Mucosa of rectum (tissue), 2 donors: ENCODE results near the gene SPOCD1.

ENCODE experiments used
- H3K27ac ChIP-seq, 2 donors: one replicate each; pipeline ENCODE4 v1.7.0; 2013; ENCODE audit warnings: inconsistent platforms in 2 of 2, low read depth in 2 of 2, low read length in 2 of 2
- H3K27me3 ChIP-seq, 2 donors: one replicate each; pipeline ENCODE4 v1.7.0; 2013; ENCODE audit warnings: low read length in 2 of 2; ENCODE audit not compliant: control insufficient read depth in 2 of 2, insufficient read depth in 2 of 2
- H3K36me3 ChIP-seq, 2 donors: one replicate each; pipeline ENCODE4 v1.7.0; 2013; ENCODE audit warnings: low read length in 2 of 2; ENCODE audit not compliant: control insufficient read depth in 2 of 2, insufficient read depth in 2 of 2
- H3K4me1 ChIP-seq, 2 donors: one replicate each; pipeline ENCODE4 v1.7.0; 2013; ENCODE audit warnings: low read length in 2 of 2, mild to moderate bottlenecking in 1 of 2; ENCODE audit not compliant: control insufficient read depth in 2 of 2, insufficient read depth in 2 of 2
- H3K4me3 ChIP-seq, 2 donors: one replicate each; pipeline ENCODE4 v1.7.0; 2013; ENCODE audit warnings: low read length in 2 of 2
- H3K9ac ChIP-seq, 2 donors: one replicate each; pipeline ENCODE4 v1.7.0; 2013; ENCODE audit warnings: low read length in 2 of 2, low read depth in 1 of 2, mild to moderate bottlenecking in 1 of 2
- H3K9me3 ChIP-seq, 2 donors: one replicate each; pipeline ENCODE4 v1.7.0; 2013; ENCODE audit warnings: low read length in 2 of 2; ENCODE audit not compliant: control insufficient read depth in 2 of 2
- donor health status: healthy.
- donor health status: Normal muscosa, but diverticular disease.

The SPOCD1 gene

DNA sequence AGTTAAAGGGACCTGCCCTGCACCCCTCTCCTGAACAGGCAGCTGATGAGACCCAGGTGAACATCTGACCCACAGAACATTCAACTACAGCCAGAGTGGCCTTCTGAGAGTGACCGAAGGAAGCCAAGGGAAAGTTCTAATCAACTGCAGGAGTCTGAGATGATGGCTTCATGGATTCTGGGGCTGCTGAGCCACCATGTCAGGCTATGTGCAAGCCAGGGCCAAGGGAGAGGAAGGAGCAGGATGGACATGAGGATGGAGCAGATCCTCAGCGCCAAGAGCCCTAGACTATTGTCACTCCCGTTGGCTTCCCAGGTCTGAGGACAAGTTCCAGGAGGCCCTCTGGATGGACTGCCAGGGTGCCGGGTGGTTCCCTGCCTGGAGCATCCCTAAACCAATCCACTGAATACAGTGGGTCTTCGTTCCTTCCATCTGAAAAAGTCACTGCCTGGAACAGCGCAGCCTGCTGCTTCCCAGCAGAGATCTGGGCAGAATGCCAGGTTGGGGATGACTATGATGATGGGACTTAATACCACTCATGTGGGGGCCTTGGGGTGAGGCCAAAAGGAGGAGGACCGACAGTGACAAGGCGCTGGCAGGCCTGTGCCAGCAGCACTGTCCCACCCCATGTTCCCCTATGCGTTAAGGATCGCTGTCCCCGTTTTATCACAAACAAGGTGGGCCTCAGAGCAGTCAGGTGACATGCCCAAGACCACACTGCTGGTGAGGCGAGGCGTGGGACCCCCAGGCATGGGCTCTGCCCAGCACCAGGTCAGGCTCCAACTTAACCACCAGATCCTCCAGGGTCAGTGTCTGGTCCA is 19.8 kb downstream of the SPOCD1 start:
- no peaks in the 10 kb centered on the region for H3K9me3 ChIP-seq
- no peak overlapping the region for H3K4me3 ChIP-seq
- no peak overlapping the region for H3K27ac ChIP-seq
- H3K36me3 ChIP-seq: no peaks in the 10 kb centered on the region
- H3K9ac ChIP-seq: no peak overlapping the region
- no peaks in the 10 kb centered on the region for H3K27me3 ChIP-seq
- H3K4me1 ChIP-seq: no peaks in the 10 kb centered on the region

DNA sequence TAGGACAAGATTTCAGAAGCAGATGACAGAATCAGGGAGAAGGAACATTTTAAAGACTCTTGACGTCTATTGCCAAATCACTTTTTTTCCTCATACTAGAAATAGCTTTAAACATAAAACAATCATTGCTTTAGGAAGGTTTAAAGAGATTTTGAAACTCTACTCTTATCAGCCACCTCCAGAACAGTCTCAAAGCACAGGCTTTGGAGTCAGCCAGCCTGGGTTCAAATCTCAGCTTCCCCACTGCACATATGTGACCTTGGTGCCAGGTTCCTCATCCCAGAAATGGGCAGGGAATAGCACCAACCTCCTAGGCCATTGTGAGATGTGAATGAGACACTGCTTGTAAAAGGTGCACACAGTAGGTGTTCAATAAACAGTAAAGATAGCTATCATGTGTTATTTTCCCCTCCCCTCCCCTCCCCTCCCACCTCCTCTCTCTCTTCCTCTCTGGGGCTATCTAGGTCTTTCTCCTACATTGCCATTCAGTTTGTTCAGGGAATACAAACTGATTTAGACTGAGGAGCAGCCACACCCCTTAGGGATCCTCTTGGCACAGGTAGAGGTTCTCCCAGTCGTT is 20.6 kb downstream of the SPOCD1 start:
- Histone ChIP-seq H3K4me3 (no peak overlapping the region), H3K9ac (no peak overlapping the region), H3K36me3 (no peaks in the 10 kb centered on the region), H3K27ac (no peak overlapping the region), H3K4me1 (no peaks in the 10 kb centered on the region), H3K27me3 (no peaks in the 10 kb centered on the region), H3K9me3 (no peaks in the 10 kb centered on the region)

DNA sequence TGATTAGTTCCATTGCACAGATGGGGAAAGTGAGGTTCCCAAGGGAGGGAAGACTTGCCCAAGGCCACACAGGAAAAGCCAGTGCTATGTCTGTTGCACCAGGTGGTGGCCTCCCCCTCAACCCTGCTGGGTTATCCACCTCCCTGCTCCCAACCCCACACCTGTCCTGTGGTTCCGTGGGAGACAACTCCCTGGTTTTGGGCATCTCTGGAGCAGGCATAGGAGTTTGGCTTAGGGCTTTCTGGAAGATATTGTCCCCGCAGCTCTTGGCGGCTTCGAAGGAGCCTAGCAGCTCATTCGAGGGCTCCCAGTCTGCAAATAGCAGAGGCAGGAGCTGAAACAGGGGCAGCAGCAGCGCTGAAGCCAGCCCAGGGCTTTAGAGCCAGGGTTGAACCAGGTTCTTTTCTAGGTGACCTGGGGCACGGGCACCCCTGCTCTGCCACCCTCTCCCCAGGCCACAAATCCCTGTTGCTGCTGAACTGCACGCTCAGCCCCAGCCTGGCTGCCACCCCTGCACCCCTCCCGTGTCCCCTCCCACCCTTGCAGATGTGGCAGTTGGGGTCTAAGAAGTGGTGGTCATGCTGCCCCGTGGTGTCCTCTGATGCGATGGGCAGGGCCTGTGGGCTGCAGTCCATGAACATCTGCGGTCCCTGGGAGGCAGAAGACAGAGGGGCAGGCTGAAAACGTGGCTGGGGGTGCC is 22.1 kb downstream of the SPOCD1 start:
- Histone ChIP-seq H3K9ac (no peak overlapping the region), H3K27ac (no peak overlapping the region), H3K4me3 (no peak overlapping the region), H3K9me3 (no peaks in the 10 kb centered on the region), H3K4me1 (peaks cover 2 to 3% of the 10 kb centered on the region in 2 donors), H3K36me3 (no peaks in the 10 kb centered on the region), H3K27me3 (no peaks in the 10 kb centered on the region)

DNA sequence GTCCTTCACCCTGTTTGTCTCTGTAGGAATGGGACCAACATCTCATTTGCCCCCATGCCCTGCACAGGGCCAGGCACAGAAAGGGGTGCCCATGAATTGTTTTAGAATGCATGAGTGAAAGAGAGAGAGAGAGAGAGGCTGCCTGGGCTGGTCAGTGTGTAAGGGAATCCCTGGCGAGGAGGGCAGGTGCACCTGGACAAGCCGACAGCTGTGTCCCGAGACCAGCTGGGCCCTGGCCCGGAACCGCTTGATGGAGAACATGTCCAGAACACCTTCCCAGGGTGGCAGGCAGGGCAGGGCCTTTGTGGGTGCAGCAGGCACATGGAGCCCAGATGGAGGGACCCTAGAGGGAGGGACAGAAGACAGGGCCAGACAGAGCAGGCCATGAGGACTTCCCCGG is 22.7 kb downstream of the SPOCD1 start:
- Histone ChIP-seq H3K36me3 (no peaks in the 10 kb centered on the region), H3K27ac (no peak overlapping the region), H3K27me3 (no peaks in the 10 kb centered on the region), H3K4me1 (peaks cover 3% of the 10 kb centered on the region in 2 donors), H3K9me3 (no peaks in the 10 kb centered on the region), H3K4me3 (no peak overlapping the region), H3K9ac (no peak overlapping the region)

DNA sequence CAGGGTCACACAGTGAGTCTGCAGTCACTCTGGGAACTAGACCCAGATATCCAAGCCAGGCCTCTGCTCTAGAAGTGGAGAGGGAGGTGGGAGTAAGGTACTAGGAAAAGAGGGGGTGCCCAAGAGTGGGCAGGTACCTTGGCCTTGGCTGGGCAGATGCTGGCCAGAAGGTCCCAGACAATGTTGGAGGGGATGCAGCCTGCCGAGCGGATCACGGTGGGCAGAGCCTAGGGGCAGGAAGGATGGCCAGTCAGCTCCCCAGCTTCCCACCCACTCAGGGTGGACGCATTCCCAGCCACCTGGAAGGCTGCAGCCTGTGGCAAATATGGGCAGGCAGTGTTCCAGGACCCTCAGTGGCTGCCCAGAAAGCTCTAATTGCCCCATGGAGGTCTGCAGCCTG is 23.3 kb downstream of the SPOCD1 start:
- H3K4me3 ChIP-seq: no peak overlapping the region
- peaks cover 3 to 8% of the 10 kb centered on the region in 2 donors for H3K4me1 ChIP-seq
- no peaks in the 10 kb centered on the region for H3K9me3 ChIP-seq
- no peaks in the 10 kb centered on the region for H3K27me3 ChIP-seq
- H3K9ac ChIP-seq: no peak overlapping the region
- no peaks in the 10 kb centered on the region for H3K36me3 ChIP-seq
- H3K27ac ChIP-seq: no peak overlapping the region

DNA sequence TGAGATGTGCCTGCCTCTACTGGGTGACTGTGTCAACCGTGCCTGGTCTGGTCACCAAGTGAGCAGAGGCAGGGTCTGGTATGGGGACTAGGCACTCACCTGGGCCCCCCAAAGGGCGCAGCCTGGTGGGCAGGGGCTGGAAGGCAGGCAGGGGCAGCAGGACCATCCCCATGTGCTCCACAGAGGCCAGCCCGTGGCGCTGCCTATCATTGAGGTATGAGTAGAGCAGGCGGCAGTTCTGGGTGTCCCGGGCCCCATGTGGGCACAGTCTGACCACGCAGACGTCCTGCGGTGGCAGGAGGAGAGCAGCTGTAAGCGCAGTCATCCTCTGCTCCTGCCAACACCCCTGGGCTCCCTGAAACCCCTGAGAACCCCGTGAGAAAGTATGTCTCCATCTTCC is 23.7 kb downstream of the SPOCD1 start:
- no peak overlapping the region for H3K27ac ChIP-seq
- H3K27me3 ChIP-seq: no peaks in the 10 kb centered on the region
- H3K4me1 ChIP-seq: peaks cover 3 to 8% of the 10 kb centered on the region in 2 donors

DNA sequence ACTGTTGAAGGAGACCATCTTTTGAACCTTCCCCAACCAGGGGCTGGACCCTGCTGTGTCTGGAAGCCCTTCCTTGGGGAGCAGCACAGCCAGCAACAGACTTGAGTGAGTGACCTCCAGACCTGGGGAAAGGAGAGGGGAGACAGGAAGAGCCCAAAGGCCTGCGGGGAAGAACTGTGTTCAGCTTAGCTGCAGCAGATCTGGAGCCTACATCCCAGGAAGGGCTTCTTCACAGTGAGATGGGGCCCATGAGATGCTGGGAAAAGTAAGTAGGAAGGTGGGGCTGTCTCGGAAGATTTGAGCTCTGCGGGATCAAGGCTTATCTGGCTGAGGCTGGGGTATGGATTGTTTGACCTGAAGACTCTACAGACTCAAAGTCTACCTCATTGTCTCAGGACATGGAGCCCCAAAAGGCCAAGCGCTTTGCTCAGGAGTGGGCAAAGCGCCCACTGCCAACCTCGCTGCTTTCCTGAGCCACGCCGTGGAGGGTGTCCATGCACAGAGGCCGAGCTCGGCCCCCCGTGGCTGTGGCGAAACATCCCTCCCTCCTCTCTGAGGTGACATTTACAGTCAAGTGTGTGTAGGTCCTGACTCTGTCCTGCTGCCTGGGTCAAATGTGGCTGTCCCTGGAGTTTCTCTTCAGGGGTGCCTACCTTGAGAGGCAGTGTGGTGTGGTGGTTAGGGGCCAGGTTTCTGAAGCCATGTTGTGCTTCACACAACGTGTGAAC is 24.5 kb downstream of the SPOCD1 start:
- Histone ChIP-seq H3K9ac (no peak overlapping the region), H3K27ac (no peak overlapping the region), H3K9me3 (no peaks in the 10 kb centered on the region), H3K27me3 (no peaks in the 10 kb centered on the region), H3K4me3 (no peak overlapping the region), H3K36me3 (no peaks in the 10 kb centered on the region), H3K4me1 (peaks cover 3 to 8% of the 10 kb centered on the region in 2 donors)

More for the DNA sequence above, 23.7 kb downstream of the SPOCD1 start:
- H3K9ac ChIP-seq: no peak overlapping the region
- no peaks in the 10 kb centered on the region for H3K9me3 ChIP-seq
- no peaks in the 10 kb centered on the region for H3K36me3 ChIP-seq
- H3K4me3 ChIP-seq: no peak overlapping the region

DNA sequence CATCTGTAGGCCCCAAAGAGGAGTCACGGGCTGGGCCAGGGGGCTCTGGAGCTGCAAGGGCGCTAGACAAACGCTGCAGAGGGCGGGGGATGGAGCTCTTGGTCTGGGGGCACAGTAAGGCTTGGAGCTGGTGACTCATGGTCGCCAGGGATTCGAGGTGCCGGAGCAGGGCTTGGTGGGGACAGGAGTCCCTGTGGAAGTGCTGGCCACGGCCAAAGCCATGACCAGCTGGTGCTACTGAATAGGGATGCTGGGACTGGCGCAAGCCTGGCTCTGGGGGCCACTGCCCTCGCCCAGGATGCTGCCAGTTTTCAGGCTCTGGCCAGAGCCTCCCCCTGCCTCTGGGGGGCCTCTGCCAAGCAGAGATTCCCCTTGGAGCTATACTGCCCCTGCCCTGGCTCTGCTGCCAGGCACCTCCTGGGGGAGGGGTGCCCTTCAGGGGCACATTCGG is 25.2 kb downstream of the SPOCD1 start:
- no peaks in the 10 kb centered on the region for H3K36me3 ChIP-seq
- H3K4me3 ChIP-seq: no peak overlapping the region
- peaks cover 3 to 8% of the 10 kb centered on the region in 2 donors for H3K4me1 ChIP-seq
- H3K9me3 ChIP-seq: no peaks in the 10 kb centered on the region
- H3K27ac ChIP-seq: no peak overlapping the region
- no peaks in the 10 kb centered on the region for H3K27me3 ChIP-seq
- no peak overlapping the region for H3K9ac ChIP-seq

DNA sequence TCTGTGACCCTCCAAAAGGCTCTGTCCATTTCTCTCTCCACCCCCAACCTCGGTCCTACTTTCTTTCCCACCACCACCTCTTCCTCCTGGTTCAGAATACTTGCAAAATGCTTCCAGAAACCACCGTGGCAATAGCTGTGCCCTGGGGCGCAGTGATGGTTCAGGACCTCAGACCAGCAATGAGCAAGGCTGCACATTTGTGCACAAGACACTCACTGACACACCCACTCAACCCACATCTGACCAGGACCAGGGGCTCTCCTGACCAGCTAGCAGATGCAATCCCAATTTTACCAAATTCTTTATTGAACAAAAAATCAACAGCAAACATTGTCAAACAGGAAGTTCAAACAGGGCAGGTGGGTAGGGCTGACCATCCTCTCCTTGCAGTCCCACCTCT is 25.7 kb downstream of the SPOCD1 start:
- H3K9ac ChIP-seq: no peak overlapping the region
- H3K4me1 ChIP-seq: peaks cover 3 to 8% of the 10 kb centered on the region in 2 donors
- H3K27ac ChIP-seq: no peak overlapping the region

More for the DNA sequence above, 25.7 kb downstream of the SPOCD1 start:
- H3K36me3 ChIP-seq: no peaks in the 10 kb centered on the region
- H3K9me3 ChIP-seq: no peaks in the 10 kb centered on the region
- H3K4me3 ChIP-seq: no peak overlapping the region
- H3K27me3 ChIP-seq: no peaks in the 10 kb centered on the region
